HG03159 (cell line): ENCODE results near the gene MPPED2.
"Not testable (repeated sequence)": the region's sequence is repeated elsewhere in the genome, so short reads cannot be mapped to it uniquely, and the experiment has no call there.

Experiments used
- ATAC-seq: cut with Tn5 transposase; IDR thresholded peaks from one replicate; pipeline ENCODE4 v1.9.1; 2021; ENCODE audit warnings: mild to moderate bottlenecking, moderate library complexity; ENCODE audit not compliant: unreplicated experiment

Gene MPPED2

GRCh38 chr11:30579415-30580175 is 6.6 kb downstream of the MPPED2 start:
- ATAC-seq, result no peak

- no peak for ATAC-seq
Observed at GRCh38 chr11:30578406-30578805, 7.7 kb downstream of the MPPED2 start.

GRCh38 chr11:30573951-30574350 is 12.2 kb downstream of the MPPED2 start:
- no peak for ATAC-seq

GRCh38 chr11:30568931-30569330 is 17.2 kb downstream of the MPPED2 start:
- no peak for ATAC-seq

- no peak for ATAC-seq
Observed at GRCh38 chr11:30567644-30568043, 18.5 kb downstream of the MPPED2 start.

GRCh38 chr11:30567120-30567519 is 19.0 kb downstream of the MPPED2 start:
- ATAC-seq, result no peak

- ATAC-seq, result no peak
Observed at GRCh38 chr11:30566482-30566881, 19.7 kb downstream of the MPPED2 start.

- ATAC-seq, result no peak
Observed at GRCh38 chr11:30565027-30565426, 21.1 kb downstream of the MPPED2 start.

GRCh38 chr11:30561691-30562415 is 24.3 kb downstream of the MPPED2 start:
- no peak for ATAC-seq

- ATAC-seq, result no peak
Observed at GRCh38 chr11:30560206-30561106, 25.7 kb downstream of the MPPED2 start.

GRCh38 chr11:30559004-30559403 is 27.1 kb downstream of the MPPED2 start:
- no peak for ATAC-seq

- not testable (repeated sequence) for ATAC-seq
Observed at GRCh38 chr11:30554587-30554986, 31.6 kb downstream of the MPPED2 start.

GRCh38 chr11:30553521-30554110 is 32.5 kb downstream of the MPPED2 start:
- ATAC-seq, result no peak

GRCh38 chr11:30552839-30553238 is 33.3 kb downstream of the MPPED2 start:
- ATAC-seq, result no peak

- no peak for ATAC-seq
Observed at GRCh38 chr11:30550022-30550542, 36.1 kb downstream of the MPPED2 start.

GRCh38 chr11:30549565-30549964 is 36.6 kb downstream of the MPPED2 start:
- ATAC-seq, result no peak

GRCh38 chr11:30546334-30546733 is 39.8 kb downstream of the MPPED2 start:
- ATAC-seq, result no peak

- no peak for ATAC-seq
Observed at GRCh38 chr11:30545507-30545906, 40.6 kb downstream of the MPPED2 start.

- no peak for ATAC-seq
Observed at GRCh38 chr11:30543066-30543465, 43.1 kb downstream of the MPPED2 start.

- ATAC-seq, result no peak
Observed at GRCh38 chr11:30540781-30541180, 45.4 kb downstream of the MPPED2 start.

- ATAC-seq, result no peak
Observed at GRCh38 chr11:30538251-30538650, 47.9 kb downstream of the MPPED2 start.
